Loucy (cell line): ENCODE data around the gene CCDC9.

Experiments
- CTCF ChIP-seq: fragments of 200-600 bp; sonication (generic); conservative IDR thresholded peaks from 2 replicates; pipeline ENCODE4 v1.5.1; 2014; ENCODE audit warnings: mild to moderate bottlenecking, antibody characterized with exemption, low read length
- EZH2phosphoT487 ChIP-seq: fragments of 200-600 bp; IDR thresholded peaks from 2 replicates; pipeline ENCODE4 v1.6.1; 2018; ENCODE audit warnings: antibody characterized with exemption, mild to moderate bottlenecking, moderate library complexity, borderline replicate concordance

GRCh38 chr19:47273313-47274070 is 17.2 kb downstream of the CCDC9 start:
- TF ChIP-seq CTCF (no peak), EZH2phosphoT487 (no peak)
